ENCODE data around the gene ANKRD33B. TPM values are rescaled to one million over a fixed set of nuclear protein-coding genes. Genes with fewer than 3 reads are reported as not detected.

Gene ANKRD33B
- total and polyA plus RNA-seq, 2 of the 8 experiments (the other 6 are each of a cell fraction or from before 2014, with no cell fraction given): 6.9 to 20.6 TPM

DNA sequence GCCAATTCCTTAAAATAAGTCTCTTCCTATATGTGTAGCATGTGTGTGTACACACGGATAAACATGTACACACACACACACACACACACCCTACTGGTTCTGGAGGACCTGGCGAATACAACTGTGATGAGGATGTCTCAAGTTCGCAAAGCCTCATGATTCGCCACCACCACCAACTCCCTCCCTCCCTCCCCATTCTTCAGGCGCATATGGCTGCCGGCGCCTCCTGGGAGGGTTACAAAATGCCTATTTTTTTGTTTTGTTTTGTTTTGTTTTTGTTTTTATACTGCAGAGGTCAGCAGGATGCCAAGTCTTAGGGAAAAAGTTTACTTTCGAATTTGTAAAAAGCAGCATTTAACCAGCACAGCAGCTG is 109.1 kb downstream of the ANKRD33B start:
- Histone ChIP-seq H4K8ac (ENCODE audit: extremely low read depth, insufficient read depth, low read length) (no peak overlapping the region), H3K79me1 (ENCODE audit: low read depth, low read length) (no peaks in the 10 kb centered on the region; the same call in 1 of the 2 replicates), H3K4me2 (ENCODE audit: insufficient read depth in 1 of 2, low read depth in 2 of 2, low read length in 2 of 2) (no peak overlapping the region), H3K9ac (replicated peaks in 1 of 4; ENCODE audit: extremely low read depth in 1 of 4, low read depth in 3 of 4, low read length in 3 of 4) (no peak overlapping the region), H3K27ac (ENCODE audit: low read depth, low read length) (no peak overlapping the region), H3K9me3 (ENCODE audit: insufficient read depth in 2 of 2, low read depth in 1 of 2, low read length in 1 of 2) (no peaks in the 10 kb centered on the region), H2BK20ac (ENCODE audit: low read length) (no peak overlapping the region), H2BK15ac (ENCODE audit: low read length) (no peak overlapping the region), H2BK5ac (ENCODE audit: low read depth, low read length) (no peak overlapping the region), H3K4ac (replicated peaks; ENCODE audit: insufficient read length, low read depth, low read length) (no peak overlapping the region), H3K23ac (ENCODE audit: insufficient read length) (no peak overlapping the region), H3K18ac (ENCODE audit: extremely low read depth, low read length) (no peak overlapping the region), H3K79me2 (ENCODE audit: control insufficient read depth in 1 of 2, insufficient read depth in 2 of 2, low read length in 2 of 2) (no peaks in the 10 kb centered on the region), H3K27me3 (replicated peaks in 1 of 4; ENCODE audit: control insufficient read depth in 3 of 4, extremely low read depth in 1 of 4, insufficient read depth in 3 of 4, low read length in 3 of 4) (no peaks in the 10 kb centered on the region), H2BK12ac (ENCODE audit: low read depth, low read length) (no peak overlapping the region), H3K14ac (ENCODE audit: insufficient read length) (no peak overlapping the region), H2AFZ (ENCODE audit: low read length) (no peak overlapping the region), H3K56ac (replicated peaks; ENCODE audit: insufficient read length, low read depth, low read length) (no peak overlapping the region), H3K4me3 (ENCODE audit: extremely low read depth in 1 of 4, insufficient read depth in 2 of 4, low read depth in 3 of 4, low read length in 4 of 4) (no peak overlapping the region), H3K36me3 (ENCODE audit: control insufficient read depth in 2 of 4, insufficient read depth in 4 of 4, low read length in 3 of 4) (0 out of 8 replicates have a peak, but pooled peaks cover 0 to 4% (median 0%) of the 10 kb centered on the region in 4 experiments), H4K5ac (ENCODE audit: insufficient read length, low read depth, low read length) (no peak overlapping the region), H4K20me1 (replicated peaks in 1 of 2; ENCODE audit: control insufficient read depth in 1 of 2, insufficient read depth in 2 of 2, low read length in 2 of 2) (peaks cover 0 to 5% of the 10 kb centered on the region in 2 experiments), H3K4me1 (replicated peaks in 1 of 4; ENCODE audit: control insufficient read depth in 3 of 4, insufficient read depth in 4 of 4, low read length in 3 of 4) (no peaks in the 10 kb centered on the region), H2BK120ac (replicated peaks; ENCODE audit: low read depth, low read length) (no peak overlapping the region), H3K23me2 (ENCODE audit: low read depth, low read length) (peaks cover 6% of the 10 kb centered on the region; the same call in 1 of the 2 replicates), H4K91ac (replicated peaks; ENCODE audit: insufficient read length, low read length) (no peak overlapping the region), H2AK5ac (ENCODE audit: low read depth, low read length) (no peak overlapping the region)
- POLR2A ChIA-PET (ENCODE audit: partially characterized antibody): interaction anchor here (1.5 kb wide), 1 partner anchor 10 kb away, joined by 3 read pairs; no protein-coding TSS in a partner anchor
- 86% methylated on average over 5 of the region's 8 CpGs; no CpG with 5 or more reads in 1 of the 2 experiments for WGBS, 2 experiments (ENCODE audit: extremely low coverage in 1 of 2, insufficient coverage in 1 of 2, insufficient read length in 1 of 2, insufficient replicate concordance in 2 of 2, low coverage in 1 of 2, low lambda C conversion rate in 2 of 2, missing lambda C conversion rate in 1 of 2)
- DNase-seq (ENCODE audit: low read depth in 1 of 2, low spot score in 2 of 2) (no peak), FAIRE-seq (no peak)
- CTCF ChIA-PET (ENCODE audit: partially characterized antibody): interaction anchor here (1.5 to 3.6 kb wide), 3 partner anchors 17 to 45 kb away, joined by 3 to 22 read pairs (median 7); no protein-coding TSS in a partner anchor
- TF ChIP-seq, protein P1, sequence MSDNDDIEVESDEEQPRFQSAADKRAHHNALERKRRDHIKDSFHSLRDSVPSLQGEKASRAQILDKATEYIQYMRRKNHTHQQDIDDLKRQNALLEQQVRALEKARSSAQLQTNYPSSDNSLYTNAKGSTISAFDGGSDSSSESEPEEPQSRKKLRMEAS (IDR thresholded peaks at IDR 0.05): no peak
